Measurements from ENCODE around the gene PTPRK. TPM values are rescaled to one million over a fixed set of nuclear protein-coding genes. Genes with fewer than 3 reads are reported as not detected.

The PTPRK gene
- total RNA-seq, 4 donors from 2014 or later = 88.0 to 187 (median 136) TPM

DNA sequence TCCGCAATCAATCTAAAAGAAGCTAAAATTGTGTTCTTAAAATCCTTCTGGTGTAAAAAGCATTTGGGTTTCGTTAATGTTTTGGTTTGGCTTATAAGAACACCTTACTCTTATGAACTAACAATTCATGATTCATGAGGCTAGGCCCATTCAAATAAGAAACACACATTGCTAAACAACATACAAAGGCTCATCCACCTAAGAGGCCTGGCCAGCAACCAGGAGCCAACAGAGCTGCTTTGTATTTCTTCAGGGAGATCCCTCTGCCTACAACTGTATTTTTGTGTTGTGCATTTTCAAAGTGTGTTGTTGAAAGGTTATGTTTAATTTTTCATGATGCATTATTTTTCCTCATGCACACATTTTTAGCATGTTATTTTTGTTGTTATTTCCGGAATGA, 98.6 kb downstream of the PTPRK start:
- Histone ChIP-seq H3K36me3 (no peaks in the 10 kb centered on the region), H3K27me3 (no peaks in the 10 kb centered on the region), H3K4me1 (peaks cover 0 to 7% (median 0%) of the 10 kb centered on the region in 4 donors), H3K9me3 (no peaks in the 10 kb centered on the region), H3K4me3 (no peak overlapping the region), H3K27ac (no peak overlapping the region)
- 82% methylated on average over 3 of the region's 3 CpGs for WGBS, 2 donors (ENCODE audit: low coverage in 1 of 2)
- no peak for TF ChIP-seq POLR2AphosphoS5 (IDR thresholded peaks at IDR 0.05)
- TF ChIP-seq, protein P1, sequence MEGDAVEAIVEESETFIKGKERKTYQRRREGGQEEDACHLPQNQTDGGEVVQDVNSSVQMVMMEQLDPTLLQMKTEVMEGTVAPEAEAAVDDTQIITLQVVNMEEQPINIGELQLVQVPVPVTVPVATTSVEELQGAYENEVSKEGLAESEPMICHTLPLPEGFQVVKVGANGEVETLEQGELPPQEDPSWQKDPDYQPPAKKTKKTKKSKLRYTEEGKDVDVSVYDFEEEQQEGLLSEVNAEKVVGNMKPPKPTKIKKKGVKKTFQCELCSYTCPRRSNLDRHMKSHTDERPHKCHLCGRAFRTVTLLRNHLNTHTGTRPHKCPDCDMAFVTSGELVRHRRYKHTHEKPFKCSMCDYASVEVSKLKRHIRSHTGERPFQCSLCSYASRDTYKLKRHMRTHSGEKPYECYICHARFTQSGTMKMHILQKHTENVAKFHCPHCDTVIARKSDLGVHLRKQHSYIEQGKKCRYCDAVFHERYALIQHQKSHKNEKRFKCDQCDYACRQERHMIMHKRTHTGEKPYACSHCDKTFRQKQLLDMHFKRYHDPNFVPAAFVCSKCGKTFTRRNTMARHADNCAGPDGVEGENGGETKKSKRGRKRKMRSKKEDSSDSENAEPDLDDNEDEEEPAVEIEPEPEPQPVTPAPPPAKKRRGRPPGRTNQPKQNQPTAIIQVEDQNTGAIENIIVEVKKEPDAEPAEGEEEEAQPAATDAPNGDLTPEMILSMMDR (IDR thresholded peaks at IDR 0.05) = no peak
- in situ Hi-C loops (cut with MboI; ENCODE audit: low pct_ligation_motif_present in 1 of 4, low pct_unique_long_range_greater_than_20kb in 1 of 4, low sequenced_read_pairs in 3 of 4) = no loop called here
- DNase-seq = no peak
- intact Hi-C loops (cut with DNase I; ENCODE audit: low total_unique reads) = no loop called here

DNA sequence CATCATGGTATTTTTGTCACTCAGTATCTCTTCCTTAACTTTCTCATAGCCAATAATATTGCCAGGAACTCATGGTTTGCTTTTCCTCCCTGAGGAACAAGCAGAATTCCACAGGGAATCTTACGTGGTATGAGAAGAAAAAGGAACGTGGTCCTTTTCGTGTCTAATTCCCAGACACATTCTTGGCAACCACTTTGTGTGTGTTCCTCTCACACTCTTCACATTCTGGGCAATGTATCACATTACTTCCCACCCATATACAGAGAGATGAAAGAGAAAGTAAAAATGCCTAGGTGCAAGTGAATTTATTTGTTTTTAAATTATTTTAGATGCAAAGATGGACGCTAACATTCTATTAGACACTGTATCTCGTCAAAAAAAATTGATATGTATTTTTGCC, 102.7 kb downstream of the PTPRK start:
- H3K4me1 ChIP-seq = peaks cover 0 to 7% (median 0%) of the 10 kb centered on the region in 4 donors
- no peak overlapping the region for H3K4me3 ChIP-seq
- no peak overlapping the region for H3K27ac ChIP-seq
- in situ Hi-C loops (cut with MboI; ENCODE audit: low pct_ligation_motif_present in 1 of 4, low pct_unique_long_range_greater_than_20kb in 1 of 4, low sequenced_read_pairs in 3 of 4) = no loop called here
- no peak for DNase-seq
- H3K36me3 ChIP-seq = no peaks in the 10 kb centered on the region
- no peaks in the 10 kb centered on the region for H3K9me3 ChIP-seq
- 69 to 79% methylated on average over 5 of the region's 5 CpGs for WGBS, 2 donors (ENCODE audit: low coverage in 1 of 2)
- H3K27me3 ChIP-seq = no peaks in the 10 kb centered on the region
- no peak for TF ChIP-seq EP300 (IDR thresholded peaks at IDR 0.05; ENCODE audit: low read depth)
- TF ChIP-seq POLR2A (IDR thresholded peaks at IDR 0.05) = no peak
- peak in 1 of 3 donors; percentile 8 for TF ChIP-seq POLR2AphosphoS5 (IDR thresholded peaks at IDR 0.05)
- intact Hi-C loops (cut with DNase I; ENCODE audit: low total_unique reads) = no loop called here

DNA sequence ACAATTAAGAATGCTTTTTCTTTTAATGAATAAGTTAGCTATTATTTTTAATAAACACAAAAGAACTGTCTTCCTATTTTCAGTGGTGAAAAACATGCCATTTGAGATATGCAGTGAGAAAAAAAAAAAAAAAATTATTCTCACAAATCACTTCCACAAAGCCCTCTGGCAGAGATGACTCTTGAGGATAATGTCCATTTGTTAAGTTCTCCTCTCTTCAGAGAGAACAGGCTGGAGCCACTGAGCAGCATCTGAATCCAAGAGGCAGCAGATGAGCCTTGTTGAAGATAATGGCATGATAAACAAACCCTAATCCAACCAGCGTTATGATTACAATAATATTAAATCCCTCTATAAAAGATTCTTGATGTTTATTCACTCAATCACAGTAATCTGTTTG, 105.0 kb downstream of the PTPRK start:
- peaks cover 0 to 11% (median under 1%) of the 10 kb centered on the region in 4 donors for H3K4me1 ChIP-seq
- H3K36me3 ChIP-seq = no peaks in the 10 kb centered on the region
- TF ChIP-seq, protein P1 (IDR thresholded peaks at IDR 0.05) = no peak
- TF ChIP-seq POLR2A (IDR thresholded peaks at IDR 0.05) (no peak), POLR2AphosphoS5 (IDR thresholded peaks at IDR 0.05) (no peak)
- no peaks in the 10 kb centered on the region for H3K9me3 ChIP-seq
- no peaks in the 10 kb centered on the region for H3K27me3 ChIP-seq
- no peak overlapping the region for H3K4me3 ChIP-seq
- no peak overlapping the region for H3K27ac ChIP-seq
- 59 to 64% methylated on average over 1 of the region's 1 CpG for WGBS, 2 donors (ENCODE audit: low coverage in 1 of 2)
- in situ Hi-C loops (cut with MboI; ENCODE audit: low pct_ligation_motif_present in 1 of 4, low pct_unique_long_range_greater_than_20kb in 1 of 4, low sequenced_read_pairs in 3 of 4) = no loop called here
- DNase-seq = no peak
- intact Hi-C loops (cut with DNase I; ENCODE audit: low total_unique reads) = no loop called here

DNA sequence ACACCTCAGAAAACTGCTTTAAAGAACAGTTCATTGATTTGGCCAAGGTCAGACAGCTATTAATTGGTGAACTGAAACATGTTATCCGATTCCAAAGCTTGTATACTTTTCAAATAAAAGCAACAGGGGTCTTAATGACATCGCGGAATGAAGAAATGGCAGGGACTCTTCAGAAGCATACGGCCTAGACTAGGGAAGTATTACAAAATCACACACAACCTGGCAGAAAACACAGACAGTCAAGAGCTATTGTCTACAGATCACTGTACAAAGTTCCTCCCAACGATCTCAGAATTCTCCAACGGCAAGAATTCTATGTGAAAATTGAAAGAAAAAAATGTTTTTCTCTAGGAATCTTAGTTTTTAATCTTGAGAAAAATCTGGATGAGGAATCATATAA, 105.5 kb downstream of the PTPRK start:
- 76 to 97% methylated on average over 6 of the region's 6 CpGs for WGBS, 2 donors (ENCODE audit: low coverage in 1 of 2)
- no peak for DNase-seq
- H3K27me3 ChIP-seq = no peaks in the 10 kb centered on the region
- no peak overlapping the region for H3K4me3 ChIP-seq
- peaks cover 0 to 16% (median 4%) of the 10 kb centered on the region in 4 donors for H3K4me1 ChIP-seq
- TF ChIP-seq, protein P1 (IDR thresholded peaks at IDR 0.05) = no peak
- TF ChIP-seq POLR2A (IDR thresholded peaks at IDR 0.05) (no peak), EP300 (IDR thresholded peaks at IDR 0.05; ENCODE audit: low read depth) (no peak), POLR2AphosphoS5 (IDR thresholded peaks at IDR 0.05) (no peak)
- H3K9me3 ChIP-seq = no peaks in the 10 kb centered on the region
- no peak overlapping the region for H3K27ac ChIP-seq
- H3K36me3 ChIP-seq = no peaks in the 10 kb centered on the region
- in situ Hi-C loops (cut with MboI; ENCODE audit: low pct_ligation_motif_present in 1 of 4, low pct_unique_long_range_greater_than_20kb in 1 of 4, low sequenced_read_pairs in 3 of 4) (no loop called here), intact Hi-C loops (cut with DNase I; ENCODE audit: low total_unique reads) (no loop called here)

DNA sequence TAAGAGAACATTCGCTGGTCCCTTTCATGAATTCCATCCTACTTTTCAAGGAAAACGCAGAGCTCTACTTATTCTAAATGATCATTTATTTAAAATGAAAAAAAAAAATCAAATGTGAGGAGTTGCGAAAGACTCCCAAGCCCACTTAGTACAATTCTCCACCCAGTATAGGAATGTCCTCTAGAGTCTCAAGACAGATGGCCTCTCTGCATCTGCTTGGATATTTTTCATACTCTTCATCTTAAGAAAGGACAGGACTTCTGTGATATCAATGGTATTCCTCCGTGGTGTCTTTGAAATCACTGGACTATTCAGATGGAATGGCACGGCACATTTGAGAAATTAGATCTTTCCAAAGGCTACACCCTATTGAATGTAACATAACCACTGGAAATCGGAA, 107.1 kb downstream of the PTPRK start:
- WGBS, 2 donors (ENCODE audit: low coverage in 1 of 2) = 90 to 92% methylated on average over 6 of the region's 6 CpGs
- H3K36me3 ChIP-seq = no peaks in the 10 kb centered on the region
- H3K4me1 ChIP-seq = peaks cover 4 to 29% (median 10%) of the 10 kb centered on the region in 4 donors
- in situ Hi-C loops (cut with MboI; ENCODE audit: low pct_ligation_motif_present in 1 of 4, low pct_unique_long_range_greater_than_20kb in 1 of 4, low sequenced_read_pairs in 3 of 4) = no loop called here
- H3K27ac ChIP-seq = no peak overlapping the region
- H3K27me3 ChIP-seq = no peaks in the 10 kb centered on the region
- TF ChIP-seq POLR2A (IDR thresholded peaks at IDR 0.05) = no peak
- TF ChIP-seq EP300 (IDR thresholded peaks at IDR 0.05; ENCODE audit: low read depth) = no peak
- TF ChIP-seq, protein P1 (IDR thresholded peaks at IDR 0.05) = no peak
- no peak for TF ChIP-seq POLR2AphosphoS5 (IDR thresholded peaks at IDR 0.05)
- H3K4me3 ChIP-seq = no peak overlapping the region
- intact Hi-C loops (cut with DNase I; ENCODE audit: low total_unique reads) = no loop called here
- no peaks in the 10 kb centered on the region for H3K9me3 ChIP-seq
- no peak for DNase-seq

All from transverse colon (tissue), 4 donors.